ENCODE results near the gene RPS27.
"Not testable (repeated sequence)": the region's sequence is repeated elsewhere in the genome, so short reads cannot be mapped to it uniquely, and the experiment has no call there.

RPS27 gene

GRCh38 chr1:153961421-153961820, 29.1 kb upstream of the RPS27 start:
- no peak for DNase-seq (ENCODE audit: low read depth in 2 of 2)

- DNase-seq (ENCODE audit: low read depth in 2 of 2): no peak
Measured at GRCh38 chr1:153962088-153963029, 28.2 kb upstream of the RPS27 start.

GRCh38 chr1:153963030-153963849, 27.3 kb upstream of the RPS27 start, which contains the start of gene SLC39A1:
Gene SLC39A1, minus strand, starts transcription at chr1:153963537. Its CDS starts 822 bp downstream, at chr1:153962715.
- DNase-seq (ENCODE audit: low read depth in 2 of 2): peak; percentile 84 to 90

GRCh38 chr1:153963850-153964331, 26.7 kb upstream of the RPS27 start:
- DNase-seq (ENCODE audit: low read depth in 2 of 2): no peak

- peak; percentile 66 to 68 for DNase-seq (ENCODE audit: low read depth in 2 of 2)
Measured at GRCh38 chr1:153967107-153967999, 23.2 kb upstream of the RPS27 start, which contains the start of gene CREB3L4. Gene CREB3L4, plus strand, starts transcription at chr1:153967902. Its CDS starts 624 bp downstream, at chr1:153968526.

GRCh38 chr1:153968000-153968363, 22.6 kb upstream of the RPS27 start:
- no peak for DNase-seq (ENCODE audit: low read depth in 2 of 2)

GRCh38 chr1:153968408-153968807, 22.2 kb upstream of the RPS27 start:
- no peak for DNase-seq (ENCODE audit: low read depth in 2 of 2)

- DNase-seq (ENCODE audit: low read depth in 2 of 2): no peak
Measured at GRCh38 chr1:153968972-153969371, 21.6 kb upstream of the RPS27 start.

GRCh38 chr1:153970346-153970745, 20.2 kb upstream of the RPS27 start:
- no peak for DNase-seq (ENCODE audit: low read depth in 2 of 2)

GRCh38 chr1:153973071-153973470, 17.5 kb upstream of the RPS27 start:
- DNase-seq (ENCODE audit: low read depth in 2 of 2): no peak

GRCh38 chr1:153973525-153973924, 17.0 kb upstream of the RPS27 start:
- DNase-seq (ENCODE audit: low read depth in 2 of 2): no peak

GRCh38 chr1:153976819-153977249, 13.7 kb upstream of the RPS27 start:
- no peak for DNase-seq (ENCODE audit: low read depth in 2 of 2)

GRCh38 chr1:153977250-153978240, 13.0 kb upstream of the RPS27 start, which contains the start of gene JTB:
Gene JTB, minus strand, starts transcription at chr1:153977674. Its CDS starts 422 bp downstream, at chr1:153977252.
- peak; percentile 52 to 69 for DNase-seq (ENCODE audit: low read depth in 2 of 2)

- no peak for DNase-seq (ENCODE audit: low read depth in 2 of 2)
Measured at GRCh38 chr1:153978274-153978909, 12.2 kb upstream of the RPS27 start.

- DNase-seq (ENCODE audit: low read depth in 2 of 2): not testable (repeated sequence)
Measured at GRCh38 chr1:153979091-153979490, 11.5 kb upstream of the RPS27 start.

- not testable (repeated sequence) for DNase-seq (ENCODE audit: low read depth in 2 of 2)
Measured at GRCh38 chr1:153981735-153982134, 8.8 kb upstream of the RPS27 start.

GRCh38 chr1:153984123-153984894, 6.3 kb upstream of the RPS27 start:
- DNase-seq (ENCODE audit: low read depth in 2 of 2): no peak

GRCh38 chr1:153985341-153985912, 5.1 kb upstream of the RPS27 start:
- DNase-seq (ENCODE audit: low read depth in 2 of 2): no peak

All from stimulated activated CD8-positive, alpha-beta memory T cell treated with anti-CD3 and anti-CD28 coated beads, Interleukin-2, amount 100 ng/mL, for 1 hour (primary cell).